Thoracic aorta (tissue), 2 donors: ENCODE measurements around the gene BMAL1. TPM values are rescaled to one million over a fixed set of nuclear protein-coding genes. Genes with fewer than 3 reads are reported as not detected.

Experiments used
- ATAC-seq: fragments of 150-250 bp; one replicate; pipeline ENCODE4 v1.8.0; 2017; ENCODE audit warnings: low read depth; ENCODE audit not compliant: insufficient number of reproducible peaks, low FRiP score
- DNase-seq: peaks from one replicate; pipeline ENCODE4 v3.0.0-alpha.2; 2020; ENCODE audit warnings: low spot score
- H3K27ac ChIP-seq, 2 donors: fragments of 200-600 bp; sonication (generic); 1 replicate in 1 of 2; 2 replicates in 1 of 2; pipeline ENCODE4 v1.5.1; 2016; ENCODE audit warnings: mild to moderate bottlenecking in 2 of 2, moderate library complexity in 2 of 2
- H3K27me3 ChIP-seq: fragments of 200-600 bp; sonication (generic); replicated peaks from 2 replicates; pipeline ENCODE4 v1.6.0; 2016; ENCODE audit warnings: mild to moderate bottlenecking; ENCODE audit not compliant: insufficient read depth
- H3K36me3 ChIP-seq: fragments of 200-600 bp; sonication (generic); one replicate; pipeline ENCODE4 v1.5.1; 2016
- H3K4me1 ChIP-seq, 2 donors: fragments of 200-600 bp; sonication (generic); 1 replicate in 1 of 2; 2 replicates in 1 of 2; pipeline versions ENCODE4 v1.5.1 to v1.6.0; 2016; ENCODE audit warnings: low read depth in 2 of 2, mild to moderate bottlenecking in 1 of 2; ENCODE audit not compliant: control insufficient read depth in 1 of 2
- H3K4me3 ChIP-seq: fragments of 200-600 bp; sonication (generic); 2 replicates; pipeline ENCODE4 v1.5.1; 2016; ENCODE audit warnings: mild to moderate bottlenecking
- H3K9me3 ChIP-seq: fragments of 200-600 bp; sonication (generic); 2 replicates; pipeline ENCODE4 v1.5.1; 2016
- CTCF ChIP-seq: fragments of 200-600 bp; sonication (generic); IDR thresholded peaks from one replicate; pipeline ENCODE4 v1.5.1; 2019; ENCODE audit warnings: antibody characterized with exemption
- total RNA-seq, 2 donors: library from RNA; depleted of rRNA; stranded (reverse); fragments of >200 nt; gene quantifications; one replicate each; pipeline versions ENCODE4 v1.1.0 to v1.2.3, GENCODE V29; 2016

BMAL1 gene
- total RNA-seq, 2 donors from 2014 or later, result 21.8 to 40.8 TPM

- H3K27me3 ChIP-seq, result no peaks in the 10 kb centered on the region
- H3K9me3 ChIP-seq, result no peaks in the 10 kb centered on the region
- DNase-seq, result no peak
- no peak for TF ChIP-seq CTCF
- ATAC-seq, result peak; percentile 10
- H3K4me3 ChIP-seq, result peak overlapping the region; percentile 12
- peak overlapping the region; percentile 24 to 51 for H3K27ac ChIP-seq
- no peaks in the 10 kb centered on the region for H3K36me3 ChIP-seq
- peaks cover 9 to 20% of the 10 kb centered on the region in 2 donors for H3K4me1 ChIP-seq
Measured at GRCh38 chr11:13260963-13261588, 16.5 kb upstream of the BMAL1 start.

DNA sequence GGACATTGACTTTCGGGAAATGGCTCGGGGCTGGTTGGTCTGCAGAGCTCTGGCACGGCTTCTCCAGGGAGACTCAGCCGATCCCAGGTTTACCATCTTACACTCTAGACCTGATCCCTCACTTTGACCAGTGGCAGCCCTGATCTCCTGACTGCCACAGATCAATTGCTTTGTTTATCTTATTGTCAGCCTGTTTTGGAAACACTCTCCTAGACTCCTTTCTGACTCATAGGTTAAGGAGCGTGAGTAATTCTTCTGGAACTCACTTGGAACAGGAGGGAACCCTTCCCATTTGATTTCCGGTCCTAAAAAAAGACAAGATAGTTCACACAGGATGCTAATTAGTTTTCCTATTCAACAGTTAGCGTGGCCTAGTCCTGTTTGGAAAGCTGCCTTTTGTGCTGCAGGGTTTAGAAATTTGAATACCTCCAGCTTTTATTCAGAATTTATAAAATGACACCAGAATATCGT is 16.0 kb upstream of the BMAL1 start:
- Histone ChIP-seq H3K4me1 (peaks cover 9 to 20% of the 10 kb centered on the region in 2 donors), H3K9me3 (no peaks in the 10 kb centered on the region), H3K27ac (peak overlapping the region; percentile 24 to 51), H3K27me3 (no peaks in the 10 kb centered on the region), H3K4me3 (peak overlapping the region; percentile 12), H3K36me3 (no peaks in the 10 kb centered on the region)
- no peak for DNase-seq
- peak; percentile 68 for ATAC-seq
- no peak for TF ChIP-seq CTCF

- DNase-seq (no peak), ATAC-seq (no peak)
- TF ChIP-seq CTCF, result no peak
- H3K27me3 ChIP-seq, result no peaks in the 10 kb centered on the region
- no peak overlapping the region for H3K4me3 ChIP-seq
- H3K9me3 ChIP-seq, result no peaks in the 10 kb centered on the region
- peak overlapping the region in 1 of 2 donors; percentile 51 for H3K27ac ChIP-seq
- H3K4me1 ChIP-seq, result peaks cover 9 to 20% of the 10 kb centered on the region in 2 donors
- no peaks in the 10 kb centered on the region for H3K36me3 ChIP-seq
Measured at GRCh38 chr11:13262096-13262495, 15.5 kb upstream of the BMAL1 start.

GRCh38 chr11:13268791-13269190 is 8.8 kb upstream of the BMAL1 start:
- Histone ChIP-seq H3K36me3 (no peaks in the 10 kb centered on the region), H3K4me3 (no peak overlapping the region), H3K9me3 (no peaks in the 10 kb centered on the region), H3K4me1 (peaks cover 9 to 15% of the 10 kb centered on the region in 2 donors), H3K27me3 (no peaks in the 10 kb centered on the region), H3K27ac (no peak overlapping the region)
- DNase-seq (no peak), ATAC-seq (no peak)
- no peak for TF ChIP-seq CTCF

DNA sequence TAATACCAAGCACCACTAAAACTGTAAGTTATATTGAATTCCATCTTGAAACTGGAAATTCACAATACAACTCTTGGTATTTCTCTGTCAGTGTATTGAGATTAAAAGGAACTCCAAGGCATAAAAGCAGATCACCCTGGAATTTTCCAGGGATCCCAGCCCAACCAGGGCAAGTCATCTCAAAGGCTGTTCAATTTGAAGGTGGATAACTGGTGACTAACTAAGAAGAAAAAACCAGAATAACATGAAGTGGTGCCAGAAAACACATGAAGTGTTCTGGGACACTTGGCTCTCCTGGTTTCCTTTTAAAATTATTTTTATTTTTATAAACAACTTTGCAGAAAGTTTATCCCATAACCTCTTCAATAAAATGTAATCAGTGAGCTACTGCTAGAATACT is 7.8 kb upstream of the BMAL1 start:
- Histone ChIP-seq H3K27me3 (no peaks in the 10 kb centered on the region), H3K36me3 (no peaks in the 10 kb centered on the region), H3K9me3 (no peaks in the 10 kb centered on the region), H3K4me3 (no peak overlapping the region), H3K4me1 (peaks cover 9 to 15% of the 10 kb centered on the region in 2 donors), H3K27ac (no peak overlapping the region)
- no peak for TF ChIP-seq CTCF
- DNase-seq (no peak), ATAC-seq (peak; percentile 62)
